ENCODE measurements around the gene KIF23.
"Not testable (repeated sequence)": the region's sequence is repeated elsewhere in the genome, so short reads cannot be mapped to it uniquely, and the experiment has no call there.

Gene KIF23

GRCh38 chr15:69413822-69414700 is at the start of gene KIF23:
Gene KIF23 (plus strand): TSS chr15:69414349. CDS start chr15:69414466, 117 bp downstream.
- DNase-seq, result peak; percentile 79 to 90 (median 89)

GRCh38 chr15:69367236-69367635 is 46.9 kb upstream of the KIF23 start:
- no peak for DNase-seq

- DNase-seq, result no peak
Measured at GRCh38 chr15:69369631-69370030, 44.5 kb upstream of the KIF23 start.

GRCh38 chr15:69373406-69373805 is 40.7 kb upstream of the KIF23 start:
- no peak for DNase-seq

GRCh38 chr15:69375151-69375790 is 38.9 kb upstream of the KIF23 start:
- DNase-seq, result no peak

GRCh38 chr15:69377216-69377970 is 36.8 kb upstream of the KIF23 start:
- DNase-seq, result no peak

GRCh38 chr15:69380100-69380725 is 33.9 kb upstream of the KIF23 start:
- no peak for DNase-seq

GRCh38 chr15:69380726-69381105 is 33.4 kb upstream of the KIF23 start:
- no peak for DNase-seq

- not testable (repeated sequence) for DNase-seq
Measured at GRCh38 chr15:69382176-69382575, 32.0 kb upstream of the KIF23 start.

GRCh38 chr15:69384066-69384465 is 30.1 kb upstream of the KIF23 start:
- DNase-seq, result not testable (repeated sequence)

GRCh38 chr15:69384626-69385598 is 29.2 kb upstream of the KIF23 start:
- DNase-seq, result no peak

GRCh38 chr15:69385831-69386230 is 28.3 kb upstream of the KIF23 start:
- no peak for DNase-seq

GRCh38 chr15:69386284-69386683 is 27.9 kb upstream of the KIF23 start:
- DNase-seq, result no peak

- DNase-seq, result no peak
Measured at GRCh38 chr15:69388260-69388705, 25.9 kb upstream of the KIF23 start.

- no peak for DNase-seq
Measured at GRCh38 chr15:69389426-69389825, 24.7 kb upstream of the KIF23 start.

- DNase-seq, result no peak
Measured at GRCh38 chr15:69390575-69390974, 23.6 kb upstream of the KIF23 start.

GRCh38 chr15:69391046-69391757 is 22.9 kb upstream of the KIF23 start:
- no peak for DNase-seq

- DNase-seq, result no peak
Measured at GRCh38 chr15:69392352-69392751, 21.8 kb upstream of the KIF23 start.

- no peak for DNase-seq
Measured at GRCh38 chr15:69393831-69394491, 20.2 kb upstream of the KIF23 start.

GRCh38 chr15:69394556-69395282 is 19.4 kb upstream of the KIF23 start:
- DNase-seq, result peak; percentile 58 to 90 (median 74)

All from activated CD4-positive, CD25-positive, alpha-beta regulatory T cell (primary cell).